Measurements from ENCODE around the gene LPIN2.
"Not testable (repeated sequence)": the region's sequence is repeated elsewhere in the genome, so short reads cannot be mapped to it uniquely, and the experiment has no call there.

The LPIN2 gene

DNA sequence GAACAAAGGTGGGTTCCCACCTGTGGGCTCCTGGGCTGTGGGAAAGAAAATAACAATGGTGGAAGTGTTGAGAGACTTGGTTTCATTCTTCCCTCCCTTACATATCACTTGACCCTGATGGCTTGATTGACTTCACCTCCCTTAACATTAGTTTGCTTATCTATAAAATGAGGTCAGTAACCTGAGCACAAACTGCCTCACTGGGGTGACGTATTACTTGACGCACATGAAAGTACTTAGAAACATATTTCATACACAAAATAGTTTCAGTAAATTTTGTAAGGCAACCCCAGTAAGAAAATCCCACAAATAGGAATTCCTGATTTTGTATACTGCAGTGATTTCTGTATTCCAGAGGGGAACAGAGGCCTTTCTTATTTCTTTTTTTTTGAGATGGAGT, 29.4 kb upstream of the LPIN2 start:
- DNase-seq (ENCODE audit: low read depth): no peak

DNA sequence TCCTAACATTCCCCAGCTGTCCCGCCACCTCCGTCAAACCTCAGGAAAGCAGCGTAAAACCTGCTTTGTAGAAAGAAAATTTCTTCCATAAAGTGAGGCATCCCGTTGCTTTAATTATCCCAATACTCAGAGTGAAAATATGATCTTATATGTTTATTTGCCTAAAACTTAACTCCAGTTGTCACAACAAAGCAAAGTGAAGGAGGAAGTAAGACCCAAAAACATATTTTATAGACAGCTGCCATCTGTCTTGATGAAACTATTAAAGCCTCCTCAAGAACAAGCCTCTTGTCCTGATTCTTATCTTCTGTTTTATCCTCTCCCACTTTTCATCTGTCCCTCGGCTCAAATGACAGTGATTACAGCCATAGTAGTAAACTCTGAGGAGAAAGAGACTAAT, 28.9 kb upstream of the LPIN2 start:
- no peak for DNase-seq (ENCODE audit: low read depth)

- DNase-seq (ENCODE audit: low read depth): no peak
Observed at GRCh38 chr18:3040881-3041280, 27.9 kb upstream of the LPIN2 start.

DNA sequence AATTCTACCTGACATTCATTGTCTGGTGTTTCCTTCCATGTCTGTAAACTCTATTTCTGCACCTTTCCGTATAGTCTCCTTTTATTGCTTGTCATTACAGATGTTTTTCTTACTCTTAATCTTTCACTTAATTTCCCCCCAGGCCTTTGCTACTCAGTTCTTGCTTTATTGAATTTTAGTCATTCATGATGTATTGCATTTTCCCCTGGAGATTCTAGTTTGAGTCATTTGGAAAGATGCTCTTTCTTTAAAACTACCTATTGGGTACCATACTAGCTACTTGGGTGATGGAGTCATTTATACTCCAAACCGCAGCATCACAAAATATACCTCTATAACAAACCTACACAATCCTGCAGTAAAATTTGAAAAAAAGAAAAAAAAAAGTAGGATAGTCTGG, 27.2 kb upstream of the LPIN2 start:
- DNase-seq (ENCODE audit: low read depth): no peak

- no peak for DNase-seq (ENCODE audit: low read depth)
Observed at GRCh38 chr18:3037423-3037915, 24.5 kb upstream of the LPIN2 start.

DNA sequence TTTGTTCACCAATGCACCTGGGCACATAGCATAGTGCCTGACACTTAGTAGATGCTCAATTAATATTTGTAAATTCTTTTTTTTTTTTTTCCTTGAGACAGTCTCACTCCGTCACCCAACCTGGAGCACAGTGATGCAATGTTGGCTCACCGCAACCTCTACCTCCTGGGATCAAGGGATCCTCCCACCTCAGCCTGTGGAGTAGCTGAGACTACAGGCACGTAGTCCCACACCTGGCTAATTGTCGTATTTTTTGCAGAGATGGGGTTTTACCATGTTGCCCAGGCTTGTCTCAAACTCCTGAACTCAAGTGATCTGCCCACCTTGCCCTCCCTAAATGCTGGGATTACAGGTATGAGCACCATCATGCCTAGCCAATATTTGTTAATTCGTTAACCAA, 23.2 kb upstream of the LPIN2 start:
- no peak for DNase-seq (ENCODE audit: low read depth)

DNA sequence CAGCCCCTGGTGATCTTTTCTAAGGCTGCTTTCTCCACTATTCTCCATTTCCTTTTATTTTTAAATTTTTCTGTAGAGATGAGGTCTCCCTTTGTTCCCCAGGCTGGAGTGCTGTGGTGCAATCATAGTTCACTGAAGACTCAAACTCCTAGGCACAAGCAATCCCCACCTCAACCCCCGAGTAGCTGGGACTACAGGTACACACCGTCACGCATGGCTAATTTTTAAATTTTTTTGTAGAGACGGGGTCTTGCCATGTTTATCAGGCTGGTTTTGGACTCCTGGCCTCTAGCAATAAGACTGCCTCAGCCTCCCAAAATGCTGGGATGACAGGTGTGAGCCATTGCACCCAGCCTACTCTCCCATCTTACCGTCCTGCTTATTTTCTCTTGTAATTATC, 22.7 kb upstream of the LPIN2 start:
- no peak for DNase-seq (ENCODE audit: low read depth)

GRCh38 chr18:3032721-3033120, 19.8 kb upstream of the LPIN2 start:
- no peak for DNase-seq (ENCODE audit: low read depth)

GRCh38 chr18:3029215-3029952, 16.4 kb upstream of the LPIN2 start:
- DNase-seq (ENCODE audit: low read depth): no peak

DNA sequence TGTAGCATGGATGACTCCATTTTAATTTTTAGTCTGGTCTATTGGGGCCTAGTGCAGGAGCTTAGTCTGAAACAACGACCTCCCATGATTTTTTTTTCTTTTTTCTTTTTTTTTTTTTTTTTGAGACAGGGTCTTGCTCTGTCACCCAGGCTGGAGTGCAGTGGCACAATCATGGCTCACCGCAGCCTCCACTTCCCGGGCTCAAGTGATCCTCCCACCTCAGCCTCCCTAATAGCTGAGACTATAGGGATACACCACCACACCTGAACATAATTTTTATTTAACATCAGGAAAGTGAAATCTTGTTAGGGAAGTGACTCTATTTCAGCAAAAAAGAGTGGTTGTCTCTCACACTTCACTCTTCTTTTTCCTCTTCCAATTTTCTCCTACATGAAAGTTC, 15.2 kb upstream of the LPIN2 start:
- DNase-seq (ENCODE audit: low read depth): not testable (repeated sequence)

- no peak for DNase-seq (ENCODE audit: low read depth)
Observed at GRCh38 chr18:3027370-3027891, 14.5 kb upstream of the LPIN2 start.

DNA sequence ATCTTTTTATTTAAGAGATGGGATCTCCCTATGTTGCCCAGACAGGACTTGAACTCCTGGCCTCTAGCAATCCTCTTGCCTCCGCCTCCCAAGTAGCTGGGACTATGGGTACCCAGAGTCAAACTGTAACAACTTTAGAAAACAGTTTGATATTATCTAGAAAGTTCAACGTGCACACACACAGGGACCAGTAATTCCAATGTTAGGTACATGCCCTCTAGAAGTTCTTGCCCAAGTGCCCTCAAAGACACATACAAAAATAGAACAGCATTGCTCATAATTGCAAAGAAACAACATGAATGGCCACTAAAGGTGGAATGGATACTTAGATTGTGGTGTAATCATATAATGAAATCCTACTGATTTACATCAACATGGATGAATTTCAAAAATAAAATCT, 12.6 kb upstream of the LPIN2 start:
- DNase-seq (ENCODE audit: low read depth): no peak

GRCh38 chr18:3023603-3024002, 10.7 kb upstream of the LPIN2 start:
- DNase-seq (ENCODE audit: low read depth): not testable (repeated sequence)

DNA sequence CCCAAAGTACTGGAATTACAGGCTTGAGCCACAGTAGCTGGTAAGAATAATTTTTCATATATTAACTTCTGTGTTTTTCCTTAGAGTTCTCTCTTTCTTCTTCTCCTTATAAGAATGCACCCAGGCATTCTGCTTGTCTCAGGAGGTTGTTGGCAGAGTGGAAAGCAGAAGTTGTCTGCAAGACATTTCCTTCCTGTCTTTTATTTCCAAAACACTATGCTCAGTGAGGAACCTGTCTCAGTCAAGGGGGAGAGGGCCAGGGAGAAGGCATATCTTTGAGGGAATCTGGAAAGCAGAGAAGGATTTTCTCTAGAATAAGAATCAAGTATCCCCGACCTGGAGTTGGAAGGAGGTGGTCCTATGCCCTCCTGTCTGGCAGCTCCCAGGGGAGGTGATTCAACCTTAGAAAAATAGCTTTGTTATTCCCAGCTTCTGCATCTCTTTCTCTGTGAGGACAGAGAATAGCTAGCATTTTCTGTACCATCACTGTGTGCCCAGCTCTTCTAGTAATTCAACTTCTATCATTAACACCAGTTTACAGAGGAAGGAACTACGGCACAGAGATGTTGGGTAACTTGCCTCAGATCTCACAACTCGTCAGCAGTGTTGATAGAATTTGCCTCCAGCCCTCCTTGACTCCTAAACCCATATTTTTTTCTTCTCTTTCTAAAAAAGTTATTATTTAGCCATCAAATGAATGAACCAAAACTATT, 3.8 kb upstream of the LPIN2 start:
- DNase-seq (ENCODE audit: low read depth): no peak

DNA sequence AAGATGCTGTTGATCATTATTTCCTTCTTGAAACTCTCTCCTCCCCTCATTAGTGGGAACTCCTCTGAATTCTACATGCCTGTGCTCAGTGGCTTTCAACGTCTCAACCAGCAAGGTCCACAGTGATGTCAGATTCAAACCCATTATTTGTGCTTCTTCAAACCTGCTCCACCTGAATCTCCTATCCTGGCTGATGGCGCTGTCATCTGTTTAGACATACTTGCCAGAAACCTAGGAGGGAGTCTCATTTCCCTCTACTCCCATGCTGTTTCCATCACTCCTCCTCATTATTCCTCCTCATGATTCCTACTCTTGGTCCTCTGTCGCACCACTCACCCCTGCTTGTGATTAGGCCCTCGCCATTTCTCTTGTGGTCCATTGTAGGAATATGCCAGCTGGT, 2.9 kb upstream of the LPIN2 start:
- no peak for DNase-seq (ENCODE audit: low read depth)

DNA sequence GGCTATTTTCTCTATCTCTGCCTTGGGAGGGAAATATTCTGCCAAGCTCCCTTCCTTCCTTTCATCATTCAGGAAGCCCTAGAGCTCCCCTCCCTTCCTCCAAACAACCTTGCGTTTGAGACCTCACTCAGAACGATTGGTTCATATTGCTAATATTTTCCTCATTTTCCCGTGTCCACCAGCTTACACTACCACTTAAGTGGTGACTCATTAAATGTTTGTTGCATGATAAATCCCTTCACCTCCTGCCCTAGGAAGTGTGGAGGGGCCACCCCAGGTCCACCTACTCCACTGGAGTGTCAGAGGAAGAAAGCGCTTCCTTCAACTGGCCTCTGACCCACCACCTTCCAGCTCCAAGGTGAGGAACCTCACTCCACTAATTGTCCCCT, 2.3 kb upstream of the LPIN2 start:
- DNase-seq (ENCODE audit: low read depth): peak; percentile 52

- DNase-seq (ENCODE audit: low read depth): no peak
Observed at GRCh38 chr18:3014503-3015203, 1.7 kb upstream of the LPIN2 start.

DNA sequence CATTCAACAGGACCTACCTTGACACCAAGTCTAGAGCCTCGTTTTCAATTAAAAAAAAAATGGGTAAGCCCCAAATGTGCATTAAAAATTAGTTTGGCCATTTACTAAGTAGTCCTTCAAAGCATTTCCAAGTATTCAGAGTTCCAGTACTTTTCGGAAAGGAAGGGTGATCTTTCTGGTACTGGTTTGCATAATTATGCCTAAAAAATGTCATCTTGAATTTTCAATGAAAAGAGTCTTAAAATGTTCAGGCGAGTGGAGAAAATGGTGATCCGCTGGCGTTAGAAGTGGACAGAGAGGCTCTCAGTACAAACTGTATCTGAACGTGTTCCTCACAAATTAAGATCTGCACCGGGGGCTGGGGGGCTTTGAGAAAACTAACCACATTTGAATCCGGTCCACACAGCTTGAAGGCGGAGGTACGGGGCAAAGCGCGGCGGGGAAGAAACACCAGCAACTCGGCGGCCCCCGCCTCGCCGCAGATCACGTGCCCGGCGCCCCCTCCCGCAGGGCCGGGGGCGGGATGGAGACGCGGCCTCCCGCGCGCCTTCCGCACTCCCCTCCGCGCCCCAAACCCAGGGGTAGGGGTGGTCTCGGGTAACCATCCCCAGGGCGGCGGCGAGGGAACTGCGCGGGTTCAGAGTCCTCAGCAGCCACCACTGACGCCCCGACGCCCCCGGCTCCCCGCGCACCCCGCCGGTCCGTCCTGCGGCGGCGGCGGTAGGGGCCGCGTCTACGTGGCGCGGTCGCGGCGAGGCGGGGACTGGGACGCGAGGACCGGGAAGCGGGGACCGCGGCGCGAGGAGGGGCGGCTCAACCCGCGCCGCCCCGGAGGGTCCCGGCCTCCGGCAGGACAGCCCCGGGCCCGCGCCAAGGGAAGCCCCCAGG, 564 bp downstream of the LPIN2 start:
- DNase-seq (ENCODE audit: low read depth): no peak

DNA sequence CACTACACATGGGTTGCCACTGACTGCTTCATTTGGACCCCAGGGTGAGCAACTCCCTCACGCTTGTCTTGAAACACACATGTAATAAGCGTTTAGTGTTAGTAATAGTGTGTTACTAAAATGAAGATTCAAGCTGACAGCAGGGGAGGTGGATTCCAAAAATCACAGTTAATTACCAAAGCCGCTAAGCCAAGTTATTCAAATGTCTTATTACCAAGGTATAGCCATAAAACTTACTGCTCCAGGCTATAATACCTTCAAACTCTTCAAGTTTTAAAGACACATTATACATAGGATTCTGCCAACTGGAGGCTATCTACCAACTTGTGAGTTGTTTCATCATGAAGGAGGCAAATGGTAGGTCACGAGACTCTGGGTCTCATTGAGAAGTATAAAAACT, 2.9 kb downstream of the LPIN2 start:
- no peak for DNase-seq (ENCODE audit: low read depth)

GRCh38 chr18:3008541-3008940, 4.4 kb downstream of the LPIN2 start:
- peak; percentile 47 for DNase-seq (ENCODE audit: low read depth)

DNA sequence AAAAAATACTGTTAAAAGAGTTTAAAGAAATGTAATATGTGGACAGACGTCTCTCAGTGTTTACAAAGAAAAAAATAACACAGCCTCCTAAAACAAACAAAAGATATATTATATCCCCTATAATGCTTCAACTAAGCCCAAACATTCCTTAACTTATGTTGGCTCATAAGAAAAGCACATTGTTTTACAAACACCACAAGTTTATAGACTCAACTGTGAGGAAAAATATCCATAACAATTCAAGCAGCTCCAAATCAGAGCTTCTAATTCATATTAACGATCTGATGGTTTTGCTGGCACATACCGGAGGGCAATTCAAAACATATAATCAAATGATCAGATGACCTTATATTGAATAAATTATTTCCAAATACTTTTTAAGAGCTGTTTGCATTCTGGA, 5.5 kb downstream of the LPIN2 start:
- DNase-seq (ENCODE audit: low read depth): no peak

DNA sequence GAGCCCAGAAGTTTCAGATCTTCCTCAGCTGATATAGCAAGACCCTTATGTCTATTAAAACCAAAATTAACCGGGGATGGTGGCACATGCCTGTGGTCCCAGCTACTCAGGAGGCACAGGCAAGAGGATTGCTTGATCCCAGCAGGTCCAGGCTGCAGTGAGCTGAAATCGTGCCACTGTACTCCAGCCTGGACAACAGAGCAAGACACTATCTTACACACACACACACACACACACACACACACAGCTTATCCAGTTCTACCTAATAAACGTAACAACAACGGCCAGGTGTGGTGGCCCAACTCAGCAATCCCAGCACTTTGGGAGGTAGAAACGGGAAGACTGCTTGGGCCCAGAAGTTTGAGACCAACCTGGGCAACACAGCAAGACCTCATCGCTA, 7.5 kb downstream of the LPIN2 start:
- DNase-seq (ENCODE audit: low read depth): no peak

Measured in HS-27A (cell line).